Sigmoid colon (tissue), 7 donors: Measurements from ENCODE around the gene TBC1D10A. TPM values are rescaled to one million over a fixed set of nuclear protein-coding genes. Genes with fewer than 3 reads are reported as not detected.

Experiments
- DNase-seq: peaks from one replicate; pipeline ENCODE4 v3.0.0-alpha.2; 2019
- H3K27ac ChIP-seq, 4 donors: fragments of 200-600 bp; sonication (generic); one replicate each; pipeline ENCODE4 v1.5.1; 2016 to 2019; ENCODE audit warnings: mild to moderate bottlenecking in 1 of 4
- H3K27me3 ChIP-seq, 3 donors: fragments of 200-600 bp; sonication (generic); one replicate each; pipeline ENCODE4 v1.5.1; 2019; ENCODE audit warnings: mild to moderate bottlenecking in 1 of 3
- H3K36me3 ChIP-seq, 4 donors: fragments of 200-600 bp; sonication (generic); one replicate each; pipeline ENCODE4 v1.5.1; 2016 to 2019
- H3K4me1 ChIP-seq, 4 donors: fragments of 200-600 bp; sonication (generic); one replicate each; pipeline ENCODE4 v1.5.1; 2017 to 2019
- H3K4me3 ChIP-seq, 4 donors: fragments of 200-600 bp; sonication (generic); one replicate each; pipeline ENCODE4 v1.5.1; 2017 to 2019; ENCODE audit warnings: mild to moderate bottlenecking in 2 of 4, moderate library complexity in 1 of 4
- H3K9me3 ChIP-seq, 4 donors: fragments of 200-600 bp in 3 of 4; sonication (generic) in 3 of 4; one replicate each; pipeline versions ENCODE4 v1.5.1 to v1.6.1; 2013 to 2019
- CTCF ChIP-seq, 4 experiments: fragments of 450-650 bp in 3 of 4; fragments of 200-600 bp in 1 of 4; IDR thresholded peaks; one replicate each; pipeline ENCODE4 v1.5.1; 2016 to 2019; ENCODE audit warnings: antibody characterized with exemption in 4 of 4, mild to moderate bottlenecking in 3 of 4, moderate library complexity in 2 of 4
- EP300 ChIP-seq, 4 donors: sonication (generic); formaldehyde crosslinking; IDR thresholded peaks; one replicate each; pipeline ENCODE4 v1.6.1; 2017; ENCODE audit warnings: antibody characterized with exemption in 4 of 4
- POLR2A ChIP-seq, 2 donors: fragments of 450-650 bp; IDR thresholded peaks; one replicate each; pipeline ENCODE4 v1.6.1; 2016; ENCODE audit warnings: antibody characterized with exemption in 2 of 2, mild to moderate bottlenecking in 2 of 2, moderate library complexity in 2 of 2
- POLR2AphosphoS5 ChIP-seq, 4 donors: sonication (generic); formaldehyde crosslinking; IDR thresholded peaks; one replicate each; pipeline ENCODE4 v1.6.1; 2017; ENCODE audit warnings: antibody characterized with exemption in 4 of 4
- WGBS, 2 donors: extraction: QIAGEN DNeasy Blood & Tissue Kit; methylation state at CpG; one replicate each; pipeline ENCODE4 v1.1.7; 2013; 5-methylcytosine and 5-hydroxymethylcytosine counted together
- intact Hi-C: fragments of 100-400 bp; cut with DNase I; formaldehyde crosslinking; loops from one replicate; pipeline ENCODE4 v1.15.1; 2023
- polyA plus RNA-seq, 3 donors: library from polyadenylated mRNA; stranded (reverse); fragments of 200-250 nt; gene quantifications; one replicate each; pipeline ENCODE4 v1.2.3, GENCODE V29; 2013
- total RNA-seq, 4 donors: library from RNA; depleted of rRNA; stranded (reverse); fragments of >200 nt; gene quantifications; one replicate each; pipeline ENCODE4 v1.1.0, GENCODE V29; 2016
- donor health status: healthy with polysubstance abuse.
- donor health status: Bipolar disorder and iron deficiency.
- donor health status: healthy.

TBC1D10A gene
- total and polyA plus RNA-seq, 7 donors: 12.5 to 35.4 (median 29.1) TPM

GRCh38 chr22:30263883-30264282, 62.9 kb downstream of the TBC1D10A start:
- Histone ChIP-seq H3K9me3 (no peaks in the 10 kb centered on the region), H3K27me3 (no peaks in the 10 kb centered on the region), H3K4me3 (no peak overlapping the region), H3K36me3 (no peaks in the 10 kb centered on the region), H3K27ac (no peak overlapping the region), H3K4me1 (peaks cover 0 to 7% (median 2%) of the 10 kb centered on the region in 4 donors)
- DNase-seq: no peak
- intact Hi-C loops: loop anchor here (1.0 to 2.0 kb wide), 2 partner anchors 23 to 123 kb away; partner anchors contain the start of gene RNF215
- TF ChIP-seq CTCF (IDR thresholded peaks at IDR 0.05): no peak
- TF ChIP-seq EP300 (IDR thresholded peaks at IDR 0.05): no peak
- TF ChIP-seq POLR2AphosphoS5 (IDR thresholded peaks at IDR 0.05): no peak
- no peak for TF ChIP-seq POLR2A (IDR thresholded peaks at IDR 0.05)
- WGBS, 2 donors: 89% methylated on average over 17 of the region's 17 CpGs

GRCh38 chr22:30262917-30263741, 63.6 kb downstream of the TBC1D10A start:
- TF ChIP-seq POLR2A (IDR thresholded peaks at IDR 0.05): no peak
- no peak for TF ChIP-seq EP300 (IDR thresholded peaks at IDR 0.05)
- peak; percentile 89 to 99 (median 98) for TF ChIP-seq CTCF (IDR thresholded peaks at IDR 0.05)
- peak in 1 of 4 donors; percentile 19 for TF ChIP-seq POLR2AphosphoS5 (IDR thresholded peaks at IDR 0.05)
- Histone ChIP-seq H3K36me3 (no peaks in the 10 kb centered on the region), H3K9me3 (no peaks in the 10 kb centered on the region), H3K4me1 (peaks cover 0 to 7% (median 2%) of the 10 kb centered on the region in 4 donors), H3K27ac (no peak overlapping the region), H3K4me3 (peak overlapping the region in 2 of 4 donors; percentile 19 to 32), H3K27me3 (no peaks in the 10 kb centered on the region)
- DNase-seq: peak; percentile 87
- 27 to 29% methylated on average over 27 of the region's 27 CpGs for WGBS, 2 donors
- intact Hi-C loops: loop anchor here (1.0 to 2.0 kb wide), 2 partner anchors 24 to 124 kb away; partner anchors contain the start of gene RNF215

GRCh38 chr22:30262112-30262511, 64.6 kb downstream of the TBC1D10A start:
- 90% methylated on average over 4 of the region's 4 CpGs for WGBS, 2 donors
- Histone ChIP-seq H3K4me3 (no peak overlapping the region), H3K36me3 (no peaks in the 10 kb centered on the region), H3K27me3 (no peaks in the 10 kb centered on the region), H3K4me1 (peaks cover 0 to 7% (median 2%) of the 10 kb centered on the region in 4 donors), H3K27ac (no peak overlapping the region), H3K9me3 (no peaks in the 10 kb centered on the region)
- TF ChIP-seq CTCF (IDR thresholded peaks at IDR 0.05): no peak
- TF ChIP-seq POLR2A (IDR thresholded peaks at IDR 0.05): no peak
- TF ChIP-seq EP300 (IDR thresholded peaks at IDR 0.05): no peak
- TF ChIP-seq POLR2AphosphoS5 (IDR thresholded peaks at IDR 0.05): no peak
- DNase-seq: no peak
- intact Hi-C loops: loop anchor here (2.0 kb wide), 1 partner anchor 25 kb away; no protein-coding TSS in a partner anchor

- Histone ChIP-seq H3K9me3 (no peaks in the 10 kb centered on the region), H3K36me3 (no peaks in the 10 kb centered on the region), H3K4me3 (no peak overlapping the region), H3K27me3 (no peaks in the 10 kb centered on the region), H3K27ac (no peak overlapping the region), H3K4me1 (peaks cover 0 to 11% (median 5%) of the 10 kb centered on the region in 4 donors)
- no peak for DNase-seq
- 88 to 91% methylated on average over 8 of the region's 8 CpGs for WGBS, 2 donors
- TF ChIP-seq POLR2A (IDR thresholded peaks at IDR 0.05): no peak
- TF ChIP-seq CTCF (IDR thresholded peaks at IDR 0.05): no peak
- no peak for TF ChIP-seq EP300 (IDR thresholded peaks at IDR 0.05)
- no peak for TF ChIP-seq POLR2AphosphoS5 (IDR thresholded peaks at IDR 0.05)
- intact Hi-C loops: no loop called here
Observed at GRCh38 chr22:30261134-30261533, 65.6 kb downstream of the TBC1D10A start.
